DOHH2 (cell line): Measurements from ENCODE around the gene CGNL1.

Source experiments
- H3F3A ChIP-seq: fragments of 200-600 bp; sonication (generic), shearing (Covaris generic); 2 replicates; pipeline ENCODE4 v1.6.0; 2016; ENCODE audit warnings: antibody characterized with exemption, mild to moderate bottlenecking; ENCODE audit not compliant: control insufficient read depth, insufficient read depth
- H3K27ac ChIP-seq: fragments of 200-600 bp; sonication (generic); 2 replicates; pipeline ENCODE4 v1.5.1; 2014; ENCODE audit warnings: low read depth, mild to moderate bottlenecking, low read length, moderate library complexity
- H3K27me3 ChIP-seq: fragments of 200-600 bp; sonication (generic); 2 replicates; pipeline ENCODE4 v1.6.1; 2014; ENCODE audit warnings: mild to moderate bottlenecking, low read length, mixed read lengths; ENCODE audit not compliant: control insufficient read depth
- H3K36me3 ChIP-seq: fragments of 200-600 bp; sonication (generic); 2 replicates; pipeline ENCODE4 v1.6.1; 2014; ENCODE audit warnings: mild to moderate bottlenecking, low read length, moderate library complexity, mixed read lengths; ENCODE audit not compliant: control insufficient read depth
- H3K4me1 ChIP-seq: fragments of 200-600 bp; sonication (generic); 2 replicates; pipeline ENCODE4 v1.6.1; 2014; ENCODE audit warnings: mild to moderate bottlenecking, low read length, mixed read lengths; ENCODE audit not compliant: control insufficient read depth
- H3K4me2 ChIP-seq: fragments of 200-600 bp; sonication (generic); 2 replicates; pipeline ENCODE4 v1.6.0; 2014; ENCODE audit warnings: mild to moderate bottlenecking, low read length, moderate library complexity
- H3K4me3 ChIP-seq: fragments of 200-600 bp; sonication (generic); 2 replicates; pipeline ENCODE4 v1.5.1; 2014; ENCODE audit warnings: mild to moderate bottlenecking, low read length, mixed read lengths
- H3K79me2 ChIP-seq: fragments of 200-600 bp; sonication (generic); 2 replicates; pipeline ENCODE4 v1.6.1; 2014; ENCODE audit warnings: mild to moderate bottlenecking, low read length, mixed read lengths; ENCODE audit not compliant: control insufficient read depth
- H3K9me2 ChIP-seq: fragments of 200-600 bp; sonication (generic); replicated peaks from 2 replicates; pipeline ENCODE4 v1.6.1; 2014; ENCODE audit warnings: mild to moderate bottlenecking, low read length, mixed read lengths; ENCODE audit not compliant: control insufficient read depth
- H3K9me3 ChIP-seq: fragments of 200-600 bp; sonication (generic); 2 replicates; pipeline ENCODE4 v1.6.1; 2014; ENCODE audit warnings: antibody characterized with exemption, low read length, mixed read lengths; ENCODE audit not compliant: control insufficient read depth, insufficient read depth
- H4K20me1 ChIP-seq: fragments of 200-600 bp; sonication (generic); 2 replicates; pipeline ENCODE4 v1.6.0; 2014; ENCODE audit warnings: low read depth, mild to moderate bottlenecking, antibody characterized with exemption, low read length, moderate library complexity; ENCODE audit not compliant: control insufficient read depth, insufficient read depth
- EZH2phosphoT487 ChIP-seq: fragments of 200-600 bp; sonication (generic); IDR thresholded peaks from 2 replicates; pipeline ENCODE4 v1.6.1; 2017; ENCODE audit warnings: borderline replicate concordance, mild to moderate bottlenecking, antibody characterized with exemption, low read length, moderate library complexity, mixed read lengths
- TF ChIP-seq, protein P1 (sequence below): fragments of 200-600 bp; sonication (generic); IDR thresholded peaks from one replicate; pipeline ENCODE4 v1.5.1; 2014; ENCODE audit warnings: antibody characterized with exemption, mild to moderate bottlenecking, low read depth, low read length; ENCODE audit not compliant: poor library complexity, severe bottlenecking

The CGNL1 gene

DNA sequence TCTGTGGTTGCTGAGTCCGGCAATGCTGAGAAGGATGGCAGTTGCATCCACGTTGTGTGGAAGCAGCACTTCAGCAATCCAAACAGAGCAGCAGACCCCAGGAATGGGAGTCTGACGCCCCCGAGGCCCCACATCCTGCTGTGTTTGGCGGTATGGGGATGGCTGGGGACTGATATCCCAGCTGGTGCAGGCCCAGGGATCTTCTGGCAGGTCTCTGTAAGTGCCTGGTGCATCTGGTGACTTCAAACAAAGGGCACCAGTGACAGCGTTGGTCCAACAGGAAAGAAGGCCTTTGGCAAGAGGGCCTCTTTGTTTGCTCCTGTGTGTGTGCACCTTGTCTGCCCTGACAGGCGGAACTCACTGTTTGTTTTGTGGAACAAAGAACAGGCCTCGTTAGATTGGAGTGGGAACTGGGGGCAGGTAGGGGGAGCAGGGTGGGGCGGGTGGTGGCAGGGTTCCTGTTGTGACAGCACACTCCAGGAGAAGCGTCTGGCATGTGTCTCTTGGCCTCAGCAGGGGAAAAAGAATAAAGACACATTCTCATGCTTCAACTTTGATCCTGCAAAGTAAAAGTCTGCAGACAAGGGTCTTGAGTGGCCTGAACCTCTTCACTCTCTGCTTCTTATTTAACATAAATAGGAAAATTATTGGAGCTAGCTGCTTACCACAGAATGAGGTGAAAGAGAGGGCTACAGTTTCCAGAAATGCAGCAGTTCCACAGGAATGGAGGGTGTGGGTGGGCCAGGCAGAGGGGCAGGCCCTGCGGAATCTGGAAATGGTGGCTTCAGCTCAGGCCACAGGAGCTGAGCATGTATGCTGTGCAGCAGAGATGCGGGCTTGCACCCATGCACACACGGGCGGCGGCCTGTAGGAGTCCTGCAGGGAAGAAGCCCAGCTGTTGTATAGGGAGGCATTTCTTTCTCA is 120.9 kb downstream of the CGNL1 start:
- Histone ChIP-seq H4K20me1 (no peaks in the 10 kb centered on the region), H3K4me3 (no peak overlapping the region), H3K27ac (no peak overlapping the region), H3K9me2 (no peaks in the 10 kb centered on the region), H3K36me3 (no peaks in the 10 kb centered on the region), H3F3A (no peaks in the 10 kb centered on the region), H3K79me2 (no peaks in the 10 kb centered on the region), H3K4me2 (no peak overlapping the region), H3K9me3 (no peaks in the 10 kb centered on the region), H3K4me1 (peaks cover 8% of the 10 kb centered on the region), H3K27me3 (0 out of 2 replicates have a peak, but pooled peaks cover 7% of the 10 kb centered on the region)
- TF ChIP-seq, protein P1, sequence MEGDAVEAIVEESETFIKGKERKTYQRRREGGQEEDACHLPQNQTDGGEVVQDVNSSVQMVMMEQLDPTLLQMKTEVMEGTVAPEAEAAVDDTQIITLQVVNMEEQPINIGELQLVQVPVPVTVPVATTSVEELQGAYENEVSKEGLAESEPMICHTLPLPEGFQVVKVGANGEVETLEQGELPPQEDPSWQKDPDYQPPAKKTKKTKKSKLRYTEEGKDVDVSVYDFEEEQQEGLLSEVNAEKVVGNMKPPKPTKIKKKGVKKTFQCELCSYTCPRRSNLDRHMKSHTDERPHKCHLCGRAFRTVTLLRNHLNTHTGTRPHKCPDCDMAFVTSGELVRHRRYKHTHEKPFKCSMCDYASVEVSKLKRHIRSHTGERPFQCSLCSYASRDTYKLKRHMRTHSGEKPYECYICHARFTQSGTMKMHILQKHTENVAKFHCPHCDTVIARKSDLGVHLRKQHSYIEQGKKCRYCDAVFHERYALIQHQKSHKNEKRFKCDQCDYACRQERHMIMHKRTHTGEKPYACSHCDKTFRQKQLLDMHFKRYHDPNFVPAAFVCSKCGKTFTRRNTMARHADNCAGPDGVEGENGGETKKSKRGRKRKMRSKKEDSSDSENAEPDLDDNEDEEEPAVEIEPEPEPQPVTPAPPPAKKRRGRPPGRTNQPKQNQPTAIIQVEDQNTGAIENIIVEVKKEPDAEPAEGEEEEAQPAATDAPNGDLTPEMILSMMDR: no peak
- TF ChIP-seq EZH2phosphoT487: no peak

DNA sequence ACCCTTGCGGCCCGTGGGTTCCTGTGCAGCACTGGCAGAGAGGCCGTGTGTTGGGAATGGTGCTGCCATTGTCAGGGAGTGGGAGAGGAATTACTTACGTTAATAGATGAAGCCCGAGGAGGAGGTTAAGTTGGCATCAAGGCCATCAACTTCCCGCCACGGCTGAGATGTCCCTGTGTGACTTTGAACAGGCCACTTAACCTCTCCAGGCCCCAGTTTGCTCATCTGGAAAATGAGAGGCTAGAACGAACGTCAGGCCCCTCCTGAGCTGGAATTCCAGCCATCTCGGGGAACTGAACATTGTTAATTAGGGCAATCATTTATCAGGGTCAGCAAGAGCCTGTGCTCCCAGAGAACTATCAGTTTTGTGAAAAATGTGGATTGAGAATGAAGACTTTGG is 124.0 kb downstream of the CGNL1 start:
- no peak overlapping the region for H3K27ac ChIP-seq
- no peak overlapping the region for H3K4me2 ChIP-seq
- H3K4me3 ChIP-seq: no peak overlapping the region
- H3K9me2 ChIP-seq: no peaks in the 10 kb centered on the region
- H3K27me3 ChIP-seq: no peaks in the 10 kb centered on the region
- H3K9me3 ChIP-seq: no peaks in the 10 kb centered on the region
- H3K4me1 ChIP-seq: peaks cover 2% of the 10 kb centered on the region
- no peaks in the 10 kb centered on the region for H3F3A ChIP-seq
- TF ChIP-seq EZH2phosphoT487: no peak
- TF ChIP-seq, protein P1: no peak
- H3K79me2 ChIP-seq: no peaks in the 10 kb centered on the region
- H4K20me1 ChIP-seq: no peaks in the 10 kb centered on the region
- no peaks in the 10 kb centered on the region for H3K36me3 ChIP-seq

DNA sequence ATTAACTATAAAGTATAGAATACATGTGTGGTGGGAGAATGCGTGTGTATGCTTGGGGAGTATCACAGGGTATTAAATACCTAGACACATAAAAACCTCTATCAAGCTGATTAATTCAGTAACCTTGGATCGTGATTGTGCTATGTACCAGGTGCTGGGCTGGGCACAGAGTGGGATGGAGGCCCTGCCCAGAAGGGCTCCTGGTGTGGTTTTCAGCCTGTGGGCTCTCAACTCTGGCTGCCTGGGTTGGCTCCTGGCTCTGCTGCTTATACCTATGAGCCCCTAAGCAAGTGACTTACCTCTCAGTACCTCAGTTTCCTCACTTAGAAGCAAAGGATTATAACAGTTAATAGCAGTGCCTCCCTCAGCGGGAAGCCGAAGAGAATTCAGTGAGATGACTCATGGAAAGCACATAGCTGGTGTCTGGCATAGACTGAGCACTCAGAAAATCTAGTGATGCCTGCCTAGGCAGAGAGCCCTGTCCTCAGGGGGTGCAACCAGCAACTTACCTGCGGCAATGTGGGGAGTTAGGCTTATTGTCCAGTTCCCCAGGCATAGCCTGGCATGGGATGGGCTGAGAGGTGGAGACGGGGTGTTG is 124.8 kb downstream of the CGNL1 start:
- Histone ChIP-seq H3K27me3 (no peaks in the 10 kb centered on the region), H3K9me2 (no peaks in the 10 kb centered on the region), H3K9me3 (no peaks in the 10 kb centered on the region), H3K36me3 (no peaks in the 10 kb centered on the region), H3K4me3 (no peak overlapping the region), H4K20me1 (no peaks in the 10 kb centered on the region), H3K4me2 (no peak overlapping the region), H3K79me2 (no peaks in the 10 kb centered on the region), H3K27ac (no peak overlapping the region), H3F3A (no peaks in the 10 kb centered on the region), H3K4me1 (no peaks in the 10 kb centered on the region)
- TF ChIP-seq, protein P1: no peak
- TF ChIP-seq EZH2phosphoT487: no peak
